Stimulated activated CD4-positive, alpha-beta T cell treated with anti-CD3 and anti-CD28 coated beads, Interleukin-15, amount 100 ng/mL, for 24 hours (primary cell): ENCODE results near the gene IFITM10.
A peak's percentile ranks its signal among the peaks of the same experiment; 100 is the strongest.

ENCODE experiments used
- DNase-seq: peaks from one replicate; pipeline ENCODE4 v3.0.0-alpha.2; 2020

Gene IFITM10

DNA sequence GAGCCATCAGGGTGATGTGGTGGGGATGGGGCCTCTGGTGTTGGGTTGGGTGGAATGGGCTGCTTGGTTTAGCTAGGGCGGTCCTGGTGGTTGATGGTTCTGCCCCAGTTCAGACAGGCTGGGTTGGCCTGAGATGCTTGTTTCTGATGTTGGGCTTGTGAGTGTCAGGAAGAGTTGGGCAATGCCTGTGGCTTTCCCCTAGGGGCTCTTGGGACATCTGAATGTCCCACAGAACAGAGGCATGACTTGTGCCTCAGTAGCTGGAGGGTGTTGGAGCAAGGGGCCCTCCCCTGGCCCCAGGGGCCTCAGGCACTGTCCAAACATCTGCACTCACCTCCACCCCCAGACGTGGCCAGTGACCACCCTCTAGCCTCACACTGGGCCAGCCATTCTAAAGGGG, 27.3 kb upstream of the IFITM10 start:
- no peak for DNase-seq

DNA sequence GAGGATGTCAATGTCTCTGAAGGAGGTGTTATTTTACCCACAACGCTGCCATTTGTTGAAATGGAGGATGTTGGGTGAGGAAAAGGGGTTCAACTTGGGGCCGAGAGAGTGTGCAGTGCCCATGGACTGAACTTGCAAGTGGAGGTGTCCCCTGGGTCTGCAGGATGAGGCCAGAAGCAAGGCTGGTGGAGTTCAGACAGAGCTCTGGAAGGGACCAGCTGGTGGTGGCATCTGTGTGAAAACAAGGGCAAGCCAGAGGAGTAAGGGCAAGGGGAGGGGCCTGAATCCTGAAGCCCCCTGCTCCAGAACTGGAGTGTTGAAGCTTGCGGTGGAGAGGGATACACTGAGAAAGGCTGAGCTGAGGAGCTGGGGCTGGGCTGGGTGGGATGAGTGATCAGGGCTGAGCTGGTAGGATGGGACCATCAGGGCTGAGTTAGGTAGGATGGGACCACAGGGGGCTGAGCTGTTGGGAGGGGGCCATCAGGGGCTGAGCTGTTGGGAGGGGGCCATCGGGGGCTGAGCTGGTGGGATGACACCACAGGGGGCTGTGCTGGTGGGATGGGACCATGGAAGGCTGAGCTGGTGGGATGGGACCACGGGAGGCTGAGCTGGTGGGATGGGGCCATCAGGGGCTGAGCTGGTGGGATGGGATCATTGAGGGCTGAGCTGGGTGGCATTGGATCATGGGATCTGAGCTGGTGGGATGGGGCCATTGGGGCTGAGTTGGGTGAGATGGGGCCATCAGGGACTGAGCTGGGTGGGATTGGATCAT, 26.7 kb upstream of the IFITM10 start:
- no peak for DNase-seq

DNA sequence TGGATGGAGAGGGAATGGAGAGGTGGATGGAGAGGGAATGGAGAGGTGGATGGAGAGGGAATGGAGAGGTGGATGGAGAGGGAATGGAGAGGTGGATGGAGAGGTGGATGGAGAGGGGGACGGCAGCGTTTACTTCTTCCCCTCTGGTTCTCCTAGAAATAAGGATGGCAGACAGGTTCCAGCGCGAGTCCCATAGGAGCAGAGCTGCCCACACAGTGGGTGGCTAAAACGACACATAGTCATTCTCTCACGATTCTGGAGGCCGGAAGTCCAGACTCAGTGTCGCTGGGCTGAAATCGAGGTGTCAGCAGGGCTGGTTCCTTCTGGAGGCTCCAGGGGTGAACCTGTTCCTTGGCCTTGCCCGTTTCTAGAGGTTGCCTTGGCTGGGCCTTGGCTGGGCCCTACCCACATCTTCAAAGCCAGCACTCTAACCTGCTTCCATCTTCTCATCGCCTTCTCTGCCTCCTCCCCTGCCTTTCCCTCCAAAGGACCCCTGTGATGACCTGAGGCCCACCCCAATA, 26.0 kb upstream of the IFITM10 start:
- DNase-seq, result no peak

DNA sequence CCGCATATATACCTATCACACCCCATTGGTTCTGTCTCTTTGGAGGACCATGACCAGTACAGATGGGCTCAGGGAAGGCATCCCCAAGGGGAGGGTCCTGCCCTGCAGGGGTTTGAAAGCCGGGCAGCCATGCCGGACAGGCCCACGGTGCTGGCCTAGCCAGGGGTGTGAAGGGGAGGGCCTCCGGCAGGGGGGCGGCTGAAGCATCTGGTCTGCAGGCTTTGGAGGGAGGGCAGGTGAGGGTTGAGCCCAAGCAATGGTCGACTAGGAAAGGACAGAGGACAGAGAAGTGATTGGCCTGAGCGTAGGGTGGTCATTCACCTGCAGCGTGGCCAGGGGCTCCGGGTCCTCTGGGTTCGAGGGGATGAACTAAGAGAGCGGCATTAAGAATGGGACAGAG, 24.5 kb upstream of the IFITM10 start:
- no peak for DNase-seq

DNA sequence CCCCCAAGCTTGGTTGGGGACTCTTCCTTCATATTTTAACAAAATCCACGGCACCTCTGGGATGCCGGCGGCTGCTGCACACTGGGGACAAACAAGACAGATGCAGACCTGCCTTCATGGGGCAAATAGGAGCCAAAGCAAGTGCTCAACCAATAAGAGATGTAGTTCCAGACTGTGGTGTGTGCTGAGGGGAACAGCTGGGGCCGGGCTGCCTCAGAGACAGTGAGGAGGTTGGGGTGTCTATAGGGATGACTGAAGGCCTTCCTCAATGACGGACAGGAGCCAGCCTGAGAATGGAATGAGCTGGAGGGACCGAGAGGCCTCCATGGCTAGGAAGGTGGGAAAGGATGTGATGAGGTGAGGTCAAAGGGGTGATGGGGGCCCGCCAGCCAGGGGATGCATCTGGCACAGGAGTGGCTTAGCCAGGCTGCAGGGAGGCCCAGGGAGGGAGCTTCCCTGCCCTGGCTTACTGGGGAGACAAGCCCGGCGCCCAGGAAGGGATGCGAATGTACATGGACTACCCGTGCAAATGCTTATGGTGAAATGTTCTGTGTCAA, 23.7 kb upstream of the IFITM10 start:
- no peak for DNase-seq

DNA sequence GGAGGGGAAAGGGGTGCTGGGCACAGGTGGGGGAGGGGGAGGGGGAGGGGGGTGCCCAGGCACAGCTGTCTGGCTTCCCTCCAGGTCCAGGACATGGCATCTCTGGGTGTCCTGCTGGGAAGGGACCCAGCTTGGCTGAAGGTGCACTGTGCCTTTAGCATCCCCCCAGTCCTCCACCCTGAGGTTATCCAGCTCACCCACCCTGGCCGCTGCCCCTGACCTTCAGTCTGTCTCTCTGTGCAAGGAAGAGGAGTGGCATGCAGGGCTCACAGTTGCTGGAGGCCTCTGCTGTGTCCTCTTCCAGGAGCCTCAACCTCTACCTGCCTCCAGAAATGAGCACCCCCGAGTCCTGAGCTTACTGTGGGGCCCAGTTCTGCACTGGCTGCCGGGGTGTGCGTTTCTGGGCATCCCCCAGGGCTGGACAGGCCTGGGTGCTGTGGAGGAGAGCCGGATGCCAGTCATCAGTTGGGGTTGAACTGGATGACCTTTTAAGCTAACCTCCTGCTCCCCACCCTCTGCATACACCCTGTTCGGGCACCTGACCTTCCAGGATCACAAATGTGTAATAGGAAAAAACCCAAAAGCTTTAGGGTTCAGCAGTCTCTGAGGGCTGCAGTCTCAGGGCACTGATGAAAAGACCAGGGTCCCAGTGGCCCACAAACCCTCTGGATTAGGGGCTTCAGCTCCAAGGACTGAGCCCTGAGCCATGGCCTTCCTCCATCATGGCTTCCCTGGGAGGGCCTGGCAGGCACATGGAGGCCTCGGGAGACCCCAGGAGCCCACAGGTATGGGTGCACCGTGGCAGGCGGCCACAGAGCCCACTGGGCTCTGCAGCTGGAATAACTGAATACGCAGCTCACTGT, 23.0 kb upstream of the IFITM10 start:
- DNase-seq, result no peak

DNA sequence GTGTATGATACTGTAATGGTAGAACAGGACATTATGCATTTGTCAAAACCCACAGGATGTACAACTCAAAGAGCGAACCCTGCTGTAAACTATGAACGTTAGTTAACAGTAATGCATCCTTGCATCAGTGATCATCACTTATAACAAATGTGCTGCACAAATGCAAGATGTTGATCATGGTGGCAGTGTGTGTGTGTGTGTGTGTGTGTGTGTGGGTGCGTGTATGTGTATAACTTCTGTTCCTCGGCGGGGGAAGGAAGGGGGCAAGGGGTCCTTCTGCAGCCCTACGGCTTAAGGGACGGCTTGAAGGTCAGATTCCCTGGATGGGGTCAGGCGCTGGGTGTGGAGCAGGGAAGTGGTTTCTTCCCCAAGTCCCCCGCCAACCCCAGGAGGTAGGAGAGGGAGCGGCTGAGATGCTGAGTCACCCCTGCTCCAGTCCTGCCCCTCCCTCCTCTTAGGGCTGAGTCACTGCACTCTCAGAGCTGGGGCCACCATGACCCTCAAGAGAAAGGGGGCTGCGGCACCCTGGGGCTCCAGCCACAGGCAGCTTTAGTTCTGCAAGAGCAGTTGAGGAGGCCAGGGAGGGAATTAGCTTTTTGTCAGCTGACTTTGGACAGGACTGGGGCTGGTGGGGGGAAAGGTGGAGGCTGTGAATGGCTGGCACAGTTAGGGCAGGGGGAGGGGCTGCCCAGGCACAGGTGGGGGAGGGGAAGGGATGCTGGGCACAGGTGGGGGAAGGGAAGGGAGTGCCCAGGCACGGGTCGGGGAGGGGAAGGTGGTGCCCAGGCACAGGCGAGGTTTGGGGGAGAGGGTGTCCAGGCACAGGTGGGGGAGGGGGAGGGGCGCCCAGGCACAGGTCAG, 22.1 kb upstream of the IFITM10 start:
- peak; percentile 69 for DNase-seq

DNA sequence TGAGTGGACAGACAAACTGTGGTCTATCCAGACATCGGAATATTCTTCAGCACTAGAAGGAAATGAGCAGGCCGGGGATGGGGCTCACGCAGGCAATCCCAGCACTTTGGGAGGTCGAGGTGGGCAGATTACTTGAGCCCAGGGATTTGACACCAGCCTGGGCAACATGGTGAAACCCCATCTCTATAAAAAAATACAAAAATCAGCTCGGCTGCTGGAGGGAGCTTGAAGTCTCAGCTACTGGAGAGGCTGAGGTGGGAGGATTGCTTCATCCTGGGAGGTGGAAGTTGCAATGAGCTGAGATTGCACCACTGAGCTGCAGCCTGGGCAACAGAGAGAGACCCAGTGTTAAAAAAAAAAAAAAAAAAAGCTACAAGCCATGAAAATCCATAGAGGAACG, 21.3 kb upstream of the IFITM10 start:
- DNase-seq, result no peak

DNA sequence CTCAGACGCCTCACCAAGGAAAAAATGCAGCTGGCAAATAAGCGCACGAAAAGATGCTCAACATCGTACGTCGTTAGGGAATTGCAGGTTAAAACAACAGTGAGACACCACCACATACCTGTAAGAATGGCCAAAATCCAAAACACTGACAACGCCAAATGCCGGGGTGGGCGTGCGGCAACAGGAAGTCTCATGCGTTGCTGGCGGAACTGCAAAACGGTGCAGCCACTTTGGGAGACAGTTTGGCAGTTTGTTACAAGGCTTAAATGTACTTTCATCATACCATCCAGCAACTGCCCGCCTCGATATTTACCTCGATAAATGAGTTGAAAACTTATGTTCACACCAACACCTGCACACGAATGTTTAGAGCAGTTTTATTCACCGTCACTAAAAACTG, 20.9 kb upstream of the IFITM10 start:
- no peak for DNase-seq

DNA sequence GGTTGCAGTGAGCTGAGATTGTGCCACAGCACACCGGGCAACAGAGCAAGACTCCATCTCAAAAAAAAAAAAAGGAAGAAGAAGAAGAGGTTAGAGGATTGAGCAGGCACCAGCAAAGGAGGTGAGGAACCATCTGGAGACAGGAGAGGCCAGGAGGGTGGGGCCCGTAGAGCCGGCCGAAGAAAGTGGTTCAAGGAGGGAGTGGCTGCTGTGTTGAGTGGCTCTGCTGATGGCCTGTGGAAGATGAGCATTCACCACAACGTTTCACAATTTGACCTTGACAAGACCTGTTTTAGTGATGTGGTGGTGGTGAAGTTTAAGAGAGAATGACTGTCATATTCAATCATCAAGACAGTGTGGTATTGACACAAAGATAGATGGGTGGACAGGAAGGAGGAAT, 20.1 kb upstream of the IFITM10 start:
- peak; percentile 0 for DNase-seq

DNA sequence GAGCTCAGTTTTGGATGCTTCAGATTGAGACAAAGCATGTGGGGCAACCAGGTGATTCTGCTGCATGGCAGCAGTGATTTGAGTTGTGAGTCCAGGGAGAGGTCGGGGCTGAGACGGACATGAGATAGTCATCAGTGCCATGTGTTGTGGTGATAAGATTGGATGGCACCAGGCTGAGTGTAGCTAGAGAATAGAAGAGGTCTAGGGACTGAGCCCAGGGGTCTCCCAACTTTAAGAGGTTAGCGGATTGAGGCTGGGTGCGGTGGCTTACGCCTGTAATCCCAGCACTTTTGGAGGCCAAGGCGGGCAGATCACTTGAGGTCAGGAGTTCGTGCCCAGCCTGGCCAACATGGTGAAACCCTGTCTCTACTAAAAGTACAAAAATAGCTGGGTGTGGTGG, 19.7 kb upstream of the IFITM10 start:
- DNase-seq, result no peak

DNA sequence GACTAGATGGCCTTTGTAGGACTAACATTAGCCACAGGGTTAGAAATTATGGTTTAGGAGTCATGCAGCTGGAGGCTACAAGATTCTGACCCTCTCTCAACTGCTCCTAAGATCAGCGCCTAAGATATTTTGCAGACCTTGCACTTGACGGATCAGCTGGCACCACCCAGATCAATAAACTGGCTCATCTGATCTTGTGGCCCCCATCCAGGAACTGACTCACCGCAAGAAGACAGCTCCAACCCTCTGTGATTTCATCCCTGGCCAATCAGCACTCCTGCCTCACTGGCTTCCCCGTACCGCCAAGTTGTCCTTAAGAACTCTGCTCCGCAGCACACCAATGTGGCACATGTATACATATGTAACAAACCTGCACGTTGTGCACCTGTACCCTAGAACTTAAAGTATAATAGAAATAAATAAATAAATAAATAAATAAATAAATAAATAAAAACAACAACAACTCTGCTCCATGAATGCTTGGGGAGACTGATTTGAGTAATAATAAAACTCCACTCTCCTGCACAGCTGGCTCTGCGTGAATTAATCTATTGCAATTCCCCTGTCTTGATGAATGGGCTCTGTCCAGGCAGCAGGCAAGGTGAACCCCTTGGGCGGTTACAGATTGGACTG, 19.0 kb upstream of the IFITM10 start:
- DNase-seq, result peak; percentile 1

DNA sequence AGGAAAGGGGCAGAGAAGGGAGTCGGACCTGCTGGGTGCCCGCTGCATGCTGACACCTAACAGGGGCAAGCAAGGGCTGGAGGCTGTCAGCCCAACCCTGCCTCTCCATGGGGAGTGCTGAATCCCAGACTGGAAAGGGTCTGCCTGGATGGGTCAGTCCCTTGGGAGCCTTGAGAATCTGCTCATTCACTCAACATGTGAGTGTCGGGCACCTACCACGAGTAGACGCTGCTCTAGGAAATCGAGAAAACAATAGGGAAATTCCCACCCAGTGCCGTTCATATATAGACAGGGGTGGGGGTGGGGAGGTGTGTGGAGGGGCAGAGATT, 17.7 kb upstream of the IFITM10 start:
- DNase-seq, result peak; percentile 5

DNA sequence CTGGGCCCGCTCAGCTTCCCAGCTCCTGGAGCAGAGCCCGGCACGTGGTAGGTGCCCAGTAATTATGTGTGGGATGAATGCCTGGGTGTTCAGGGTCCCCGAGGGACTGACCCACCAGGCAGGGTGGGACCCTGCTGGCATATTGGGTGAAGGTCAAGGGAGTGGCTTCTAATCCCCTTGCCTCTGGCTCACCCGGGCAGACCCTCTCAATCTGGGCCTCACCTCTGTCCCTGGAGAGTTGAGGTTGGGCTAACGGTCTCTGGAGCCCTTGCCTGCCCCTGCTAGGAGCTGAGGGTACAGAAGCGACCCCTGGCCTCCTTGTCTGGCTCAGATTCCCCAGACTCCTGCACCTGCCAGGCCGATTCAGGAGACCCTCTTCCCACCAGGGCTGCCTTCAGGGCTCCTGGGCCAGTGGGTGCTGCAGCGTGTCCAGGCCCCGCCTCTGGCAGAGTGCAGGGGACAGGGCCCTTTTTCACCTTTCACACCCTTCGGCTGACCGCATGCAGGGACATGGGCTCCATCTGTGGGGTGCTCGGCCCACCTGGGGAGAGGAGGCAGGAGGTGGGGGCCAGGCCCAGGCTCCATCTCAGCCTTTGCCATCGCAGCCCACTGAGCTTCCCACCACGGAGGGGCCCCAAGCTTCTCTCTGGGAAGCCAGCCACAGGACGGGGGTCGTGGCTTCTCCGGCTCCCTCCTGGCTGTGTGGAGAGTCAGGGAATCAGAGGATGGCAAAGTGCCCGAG, 17.2 kb upstream of the IFITM10 start:
- DNase-seq, result peak; percentile 0

DNA sequence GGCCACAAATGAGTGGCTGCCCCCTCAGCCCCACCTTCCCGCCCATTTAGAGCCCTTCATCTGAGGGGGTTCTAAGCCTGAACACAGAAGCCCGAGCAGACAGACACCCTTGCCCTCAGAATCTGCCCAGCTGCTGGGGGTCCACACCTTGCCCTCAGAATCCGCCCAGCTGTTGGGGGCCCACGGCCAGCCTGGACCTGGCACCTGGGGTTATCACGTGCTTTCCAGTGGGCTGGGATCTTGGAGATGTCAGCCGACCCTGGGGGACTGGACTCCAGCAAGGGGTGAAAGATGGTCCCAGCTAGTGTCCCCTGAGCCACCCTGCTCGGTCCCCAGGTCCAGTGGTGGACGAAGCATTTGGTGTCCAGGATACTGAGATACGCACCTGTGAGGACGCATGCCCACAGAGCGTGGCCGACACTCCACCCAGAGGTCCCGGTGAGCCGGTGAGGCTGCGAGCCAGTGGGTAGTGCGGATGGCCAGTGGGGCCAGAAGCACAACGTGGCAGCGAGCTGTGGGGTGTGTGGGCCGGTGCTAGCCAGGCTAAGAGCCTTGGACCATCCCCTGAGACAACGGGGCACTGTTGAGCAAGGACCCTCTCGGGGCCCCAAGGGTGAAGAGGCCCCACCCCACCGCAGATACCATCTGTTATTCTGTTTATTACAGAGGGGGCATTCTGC, 16.5 kb upstream of the IFITM10 start:
- peak; percentile 0 for DNase-seq

DNA sequence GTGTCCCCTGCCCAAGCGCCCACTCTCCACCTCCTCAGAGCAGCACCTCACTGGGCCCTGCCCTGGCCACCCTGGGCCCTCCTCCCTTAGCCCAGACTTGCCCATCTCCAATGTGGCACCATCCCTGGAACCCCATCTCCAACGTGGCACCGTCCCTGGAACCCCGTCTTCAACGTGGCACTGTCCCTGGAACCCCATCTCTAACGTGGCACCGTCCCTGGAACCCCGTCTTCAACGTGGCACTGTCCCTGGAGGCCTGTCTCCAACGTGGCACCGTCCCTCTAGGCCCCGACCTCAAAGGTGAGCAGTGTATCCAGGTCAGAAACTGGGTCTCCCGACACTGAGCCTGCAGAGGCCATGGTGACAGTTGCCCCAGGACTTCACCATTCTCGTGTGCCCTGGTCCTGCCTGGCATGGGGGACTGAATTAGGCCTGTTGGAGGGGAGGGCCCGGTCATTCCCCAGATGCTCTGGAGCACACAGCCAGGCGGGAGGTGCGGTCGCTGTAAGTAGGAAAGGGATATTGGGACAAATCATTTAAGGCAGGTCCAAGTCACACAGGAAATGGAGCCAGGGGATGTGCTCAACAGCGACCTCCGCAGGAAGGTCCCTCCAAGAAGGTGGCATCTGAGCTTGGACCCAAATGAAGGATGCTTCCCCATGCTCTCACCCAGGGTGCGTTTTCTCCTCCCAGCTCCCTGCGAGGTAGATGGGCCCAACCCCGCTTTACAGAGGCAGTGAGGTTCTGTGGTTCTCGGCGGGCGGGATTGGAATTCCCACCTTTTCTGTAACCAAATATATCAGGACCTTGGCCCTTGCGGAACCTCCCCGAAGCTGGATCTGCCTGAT, 15.7 kb upstream of the IFITM10 start:
- peak; percentile 1 for DNase-seq

DNA sequence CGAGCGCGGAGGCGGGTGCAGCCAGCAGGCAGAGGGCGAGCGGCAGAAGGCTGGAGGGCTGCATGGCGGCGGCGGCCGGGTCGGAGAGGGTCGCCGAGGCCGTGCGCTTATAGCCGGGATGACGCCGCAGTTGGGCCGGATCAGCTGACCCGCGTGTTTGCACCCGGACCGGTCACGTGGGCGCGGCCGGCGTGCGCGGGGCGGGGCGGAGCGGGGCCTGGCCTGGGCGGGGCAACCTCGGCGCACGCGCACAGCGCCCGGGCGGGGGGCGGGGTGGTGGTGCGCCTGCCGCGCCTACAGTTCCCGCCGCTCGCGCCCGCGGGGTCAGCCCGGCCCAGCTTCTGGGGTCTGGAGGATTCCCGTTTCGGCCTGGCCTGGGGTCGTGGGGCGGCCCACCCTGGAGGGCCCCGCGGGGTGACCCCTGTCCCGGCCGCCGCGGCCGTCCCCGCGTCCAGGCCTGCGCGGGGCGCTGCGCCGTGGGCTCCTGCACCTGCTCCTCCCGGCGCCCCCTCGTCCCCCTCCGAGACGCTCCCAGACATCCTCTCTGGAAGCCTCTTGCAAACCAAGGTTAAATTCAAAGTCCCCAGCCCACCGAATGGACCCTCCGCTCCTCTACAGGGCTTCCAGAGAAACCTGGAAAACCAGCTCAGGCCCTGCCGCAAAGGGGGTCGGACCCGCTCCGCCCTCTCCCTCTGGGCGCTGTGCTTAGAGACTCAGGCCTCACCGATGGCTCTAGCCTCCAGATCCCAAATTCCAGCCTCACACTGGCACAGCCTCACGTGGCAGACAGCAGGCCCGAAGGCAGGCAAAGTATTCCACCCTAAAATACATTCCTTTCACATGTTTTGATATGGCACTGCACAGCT, 13.6 kb upstream of the IFITM10 start, which contains the start of gene CTSD:
TSS of gene CTSD (minus strand) at position 132 of the 866 bp plus-strand sequence. CDS start at position 64, 68 bp downstream.
- DNase-seq, result peak; percentile 90

DNA sequence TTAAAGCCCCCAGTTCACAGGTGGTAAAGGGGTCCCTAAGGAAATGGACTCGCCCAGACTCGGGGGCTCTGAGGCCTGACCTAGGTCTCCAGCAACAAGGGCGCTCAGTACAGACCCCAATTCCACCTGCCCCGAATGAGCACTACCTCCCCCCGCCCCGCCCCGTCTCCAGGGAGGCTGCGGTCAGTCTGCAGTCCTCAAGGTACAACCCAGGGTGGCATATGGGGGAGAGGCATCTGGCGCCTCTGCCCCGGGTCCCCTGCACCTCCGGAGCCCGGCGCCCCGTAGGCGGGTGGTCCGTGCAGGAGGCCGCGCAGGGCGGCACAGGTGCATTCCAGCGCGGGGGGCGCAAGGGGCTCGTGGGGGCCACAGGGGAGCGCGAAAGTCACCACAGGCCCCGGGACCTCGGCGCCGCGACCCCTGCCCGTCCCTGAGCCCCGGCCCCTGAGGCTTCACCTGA, 13.0 kb upstream of the IFITM10 start:
- peak; percentile 27 for DNase-seq
